GM21737 (cell line): ENCODE data around the gene TNS3.

Source experiments
- ATAC-seq: cut with Tn5 transposase; IDR thresholded peaks from one replicate; pipeline ENCODE4 v1.9.1; 2021; ENCODE audit warnings: mild to moderate bottlenecking, moderate library complexity; ENCODE audit not compliant: unreplicated experiment

TNS3 gene

GRCh38 chr7:47336472-47337425, 245.2 kb downstream of the TNS3 start:
- ATAC-seq: no peak

GRCh38 chr7:47335557-47336471, 246.1 kb downstream of the TNS3 start:
- no peak for ATAC-seq

GRCh38 chr7:47335071-47335470, 246.8 kb downstream of the TNS3 start:
- no peak for ATAC-seq

- no peak for ATAC-seq
Measured at GRCh38 chr7:47333959-47334358, 248.0 kb downstream of the TNS3 start.

GRCh38 chr7:47333554-47333887, 248.4 kb downstream of the TNS3 start:
- no peak for ATAC-seq

- no peak for ATAC-seq
Measured at GRCh38 chr7:47332681-47333553, 249.0 kb downstream of the TNS3 start.

- no peak for ATAC-seq
Measured at GRCh38 chr7:47332213-47332612, 249.7 kb downstream of the TNS3 start.

GRCh38 chr7:47331179-47331565, 250.7 kb downstream of the TNS3 start:
- ATAC-seq: no peak

- ATAC-seq: no peak
Measured at GRCh38 chr7:47330561-47331178, 251.2 kb downstream of the TNS3 start.

- ATAC-seq: no peak
Measured at GRCh38 chr7:47330026-47330425, 251.9 kb downstream of the TNS3 start.

GRCh38 chr7:47329320-47329926, 252.5 kb downstream of the TNS3 start:
- ATAC-seq: no peak

GRCh38 chr7:47328392-47329319, 253.3 kb downstream of the TNS3 start:
- ATAC-seq: no peak

GRCh38 chr7:47327698-47328391, 254.1 kb downstream of the TNS3 start:
- ATAC-seq: no peak

GRCh38 chr7:47327346-47327697, 254.6 kb downstream of the TNS3 start:
- ATAC-seq: no peak

- no peak for ATAC-seq
Measured at GRCh38 chr7:47326808-47327207, 255.1 kb downstream of the TNS3 start.

- ATAC-seq: no peak
Measured at GRCh38 chr7:47326220-47326619, 255.7 kb downstream of the TNS3 start.

- ATAC-seq: no peak
Measured at GRCh38 chr7:47325337-47325736, 256.6 kb downstream of the TNS3 start.

- no peak for ATAC-seq
Measured at GRCh38 chr7:47323904-47324303, 258.0 kb downstream of the TNS3 start.
